Myometrial cell (primary cell): ENCODE results near the gene CAMTA1. TPM values are rescaled to one million over a fixed set of nuclear protein-coding genes. Genes with fewer than 3 reads are reported as not detected.

Source experiments
- total RNA-seq: library from RNA; depleted of rRNA; stranded (reverse); fragments of >200 nt; gene quantifications from 2 replicates; pipeline ENCODE4 v1.2.3, GENCODE V29; 2015

Gene CAMTA1
- total RNA-seq, result 70.3 and 80.6 TPM in 2 replicates

DNA sequence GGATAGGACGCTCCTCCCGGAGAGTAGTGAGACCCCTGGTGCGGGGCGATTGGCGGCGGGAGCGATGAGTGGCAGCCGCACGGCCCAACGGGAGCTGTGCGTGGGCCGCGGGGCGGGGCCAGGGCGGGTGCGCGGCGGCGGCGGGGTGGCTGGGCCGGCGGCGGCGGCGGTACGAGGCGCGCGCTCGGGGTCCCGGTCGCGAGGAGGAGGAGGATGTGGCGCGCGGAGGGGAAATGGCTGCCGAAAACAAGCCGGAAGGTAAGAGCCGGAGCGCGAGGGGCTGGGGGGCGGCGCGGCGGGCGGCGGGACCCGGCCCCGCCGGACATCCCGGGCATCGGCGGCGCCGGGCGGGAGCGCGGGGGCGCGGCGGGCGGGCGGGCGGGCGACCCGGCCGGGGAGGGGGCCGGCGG lies at the start of gene CAMTA1:
CAMTA1 (plus strand) TSS at position 137 of the 410 bp plus-strand sequence; CDS start at position 214, 77 bp downstream.

GRCh38 chr1:7770997-7771822 lies 986.0 kb downstream of the CAMTA1 start, which contains the start of gene VAMP3:
Gene VAMP3, plus strand, starts transcription at chr1:7771296. Its CDS starts 88 bp downstream, at chr1:7771384.

GRCh38 chr1:7783826-7784491 lies 998.7 kb downstream of the CAMTA1 start, which contains the start of gene PER3:
Gene PER3, plus strand, starts transcription at chr1:7784291. Its CDS starts 587 bp downstream, at chr1:7784878.

Other genes with a start within 250 kb of the CAMTA1 start
- gene NOL9, start 230.9 kb upstream of the CAMTA1 start, total RNA-seq, result 12.1 and 17.9 TPM in 2 replicates
- gene TAS1R1, start 230.1 kb upstream of the CAMTA1 start, total RNA-seq, result not detected in 2 replicates
- 3.7 and 6.6 TPM in 2 replicates for gene ZBTB48, start 205.5 kb upstream of the CAMTA1 start, total RNA-seq
- gene KLHL21, start 182.6 kb upstream of the CAMTA1 start, total RNA-seq, result 23.6 and 26.9 TPM in 2 replicates
- gene PHF13, start 171.7 kb upstream of the CAMTA1 start, total RNA-seq, result 6.2 and 7.8 TPM in 2 replicates
- gene THAP3, start 160.6 kb upstream of the CAMTA1 start, total RNA-seq, result 13.5 and 21.8 TPM in 2 replicates
- 25.4 and 27.6 TPM in 2 replicates for gene DNAJC11, start 83.6 kb upstream of the CAMTA1 start, total RNA-seq